GM23338 (cell line): ENCODE results near the gene NRIP3. TPM values are rescaled to one million over a fixed set of nuclear protein-coding genes. Genes with fewer than 3 reads are reported as not detected.

Experiments
- ATAC-seq: fragments of 200-7000 bp; cut with Tn5 transposase; 3 replicates; pipeline ENCODE4 v1.9.1; 2020
- DNase-seq: peaks from one replicate; pipeline ENCODE4 v3.0.0-alpha.2; 2015; ENCODE audit warnings: low spot score
- H2AFZ ChIP-seq: fragments of 200-600 bp; sonication (generic); 2 replicates; pipeline ENCODE4 v1.8.0; 2016; ENCODE audit warnings: antibody characterized with exemption, mild to moderate bottlenecking, moderate library complexity
- H3F3A ChIP-seq: fragments of 200-600 bp; sonication (generic); replicated peaks from 2 replicates; pipeline ENCODE4 v1.8.0; 2017; ENCODE audit warnings: antibody characterized with exemption, mixed run types, low read depth
- H3K27ac ChIP-seq: fragments of 200-600 bp; sonication (generic); 2 replicates; pipeline ENCODE4 v1.6.1; 2016; ENCODE audit warnings: low read depth
- H3K27me3 ChIP-seq: fragments of 200-600 bp; sonication (generic); 2 replicates; pipeline ENCODE4 v1.8.0; 2016; ENCODE audit warnings: mild to moderate bottlenecking, mixed run types, moderate library complexity; ENCODE audit not compliant: insufficient read depth
- H3K36me3 ChIP-seq: fragments of 200-600 bp; sonication (generic); 2 replicates; pipeline ENCODE4 v1.8.0; 2016; ENCODE audit warnings: mild to moderate bottlenecking; ENCODE audit not compliant: insufficient read depth
- H3K4me1 ChIP-seq: fragments of 200-600 bp; sonication (generic); 2 replicates; pipeline ENCODE4 v1.8.0; 2016; ENCODE audit warnings: mild to moderate bottlenecking, moderate library complexity; ENCODE audit not compliant: insufficient read depth
- H3K4me2 ChIP-seq: fragments of 200-600 bp; sonication (generic); 2 replicates; pipeline ENCODE4 v1.7.1; 2017; ENCODE audit warnings: mixed run types
- H3K4me3 ChIP-seq: fragments of 200-600 bp; sonication (generic); 2 replicates; pipeline ENCODE4 v1.6.1; 2016; ENCODE audit warnings: mixed run types
- H3K79me2 ChIP-seq: fragments of 200-600 bp; sonication (generic); replicated peaks from 2 replicates; pipeline ENCODE4 v1.8.0; 2017; ENCODE audit warnings: mild to moderate bottlenecking; ENCODE audit not compliant: insufficient read depth
- H3K9me2 ChIP-seq: fragments of 200-600 bp; sonication (generic); 2 replicates; pipeline ENCODE4 v1.8.0; 2017; ENCODE audit not compliant: insufficient read depth
- H4K20me1 ChIP-seq: fragments of 200-600 bp; sonication (generic); replicated peaks from 2 replicates; pipeline ENCODE4 v1.8.0; 2017; ENCODE audit warnings: mild to moderate bottlenecking; ENCODE audit not compliant: insufficient read depth
- H3K27ac Mint-ChIP-seq: 2 replicates; pipeline ENCODE4 v1.8.0; 2020; ENCODE audit warnings: inconsistent platforms, mild to moderate bottlenecking, moderate library complexity, mixed read lengths
- H3K27me3 Mint-ChIP-seq: 3 replicates; pipeline ENCODE4 v1.8.0; 2022; ENCODE audit warnings: low read depth, mild to moderate bottlenecking, moderate library complexity, mixed read lengths, inconsistent platforms; ENCODE audit not compliant: insufficient read depth, poor library complexity
- H3K36me3 Mint-ChIP-seq: 3 replicates; pipeline ENCODE4 v1.8.0; 2021; ENCODE audit warnings: low read depth, mild to moderate bottlenecking, inconsistent platforms, moderate library complexity, mixed read lengths
- H3K4me1 Mint-ChIP-seq: 3 replicates; pipeline ENCODE4 v1.8.0; 2020; ENCODE audit warnings: mild to moderate bottlenecking, inconsistent platforms, mixed read lengths
- H3K4me3 Mint-ChIP-seq: 3 replicates; pipeline ENCODE4 v1.8.0; 2021; ENCODE audit warnings: moderate library complexity, mild to moderate bottlenecking, inconsistent platforms, mixed read lengths
- H3K9me3 Mint-ChIP-seq: 3 replicates; pipeline ENCODE4 v1.8.0; 2020; ENCODE audit warnings: moderate library complexity, mild to moderate bottlenecking, inconsistent platforms, mixed read lengths
- CREB1 ChIP-seq: fragments of 250-450 bp; sonication (Bioruptor Pico); IDR thresholded peaks from 2 replicates; pipeline ENCODE4 v1.5.0; 2020; ENCODE audit warnings: low read depth, mild to moderate bottlenecking, moderate library complexity
- CTCF ChIP-seq, 2 experiments: fragments of 200-600 bp in 1 of 2; sonication (generic) in 1 of 2; conservative IDR thresholded peaks; 2 replicates each; pipeline versions ENCODE4 v1.5.1 to v1.6.1; 2016 to 2017; ENCODE audit warnings: antibody characterized with exemption in 2 of 2, low read depth in 2 of 2, mild to moderate bottlenecking in 2 of 2, moderate library complexity in 1 of 2
- ETS1 ChIP-seq: IDR thresholded peaks from 2 replicates; pipeline ENCODE4 v1.6.1; 2016; ENCODE audit warnings: antibody characterized with exemption
- EZH2 ChIP-seq: fragments of 200-600 bp; sonication (generic); IDR thresholded peaks from one replicate; pipeline ENCODE4 v1.8.0; 2017; ENCODE audit warnings: antibody characterized with exemption, mild to moderate bottlenecking, low read depth; ENCODE audit not compliant: unreplicated experiment
- EZH2phosphoT487 ChIP-seq: fragments of 200-600 bp; sonication (generic); IDR thresholded peaks from one replicate; pipeline ENCODE4 v1.8.1; 2018; ENCODE audit warnings: antibody characterized with exemption; ENCODE audit not compliant: unreplicated experiment
- JUNB ChIP-seq: IDR thresholded peaks from one replicate; pipeline ENCODE4 v1.6.1; 2016; ENCODE audit warnings: antibody characterized with exemption; ENCODE audit not compliant: unreplicated experiment
- NANOG ChIP-seq: IDR thresholded peaks from 2 replicates; pipeline ENCODE4 v1.6.1; 2016; ENCODE audit warnings: antibody characterized with exemption, borderline replicate concordance
- POLR2AphosphoS5 ChIP-seq: IDR thresholded peaks from 2 replicates; pipeline ENCODE4 v1.6.1; 2016; ENCODE audit warnings: antibody characterized with exemption, low read depth
- STAT1 ChIP-seq: IDR thresholded peaks from one replicate; pipeline ENCODE4 v1.6.1; 2016; ENCODE audit warnings: antibody characterized with exemption; ENCODE audit not compliant: unreplicated experiment
- ZNF114 ChIP-seq: fragments of 250-450 bp; sonication (Bioruptor Pico); IDR thresholded peaks from 2 replicates; pipeline ENCODE4 v1.5.0; 2020; ENCODE audit warnings: mild to moderate bottlenecking, moderate library complexity
- ZNF331 ChIP-seq: fragments of 250-450 bp; sonication (Bioruptor Pico); IDR thresholded peaks from 2 replicates; pipeline ENCODE4 v1.5.0; 2020; ENCODE audit warnings: low read depth, mild to moderate bottlenecking, moderate library complexity
- ZNF462 ChIP-seq: fragments of 250-450 bp; sonication (Bioruptor Pico); IDR thresholded peaks from 2 replicates; pipeline ENCODE4 v1.5.0; 2020; ENCODE audit warnings: mild to moderate bottlenecking, moderate library complexity
- polyA plus RNA-seq: library from polyadenylated mRNA; unstranded; fragments of >200 nt; fragmentation: Nextera tagmentation; extraction: Ambion mirVana; gene quantifications from 2 replicates; pipeline ENCODE4 v1.2.1, GENCODE V29; 2016
- total RNA-seq: library from RNA; depleted of rRNA; stranded (reverse); fragments of >200 nt; shearing (Covaris generic); gene quantifications from 2 replicates; pipeline ENCODE4 v1.2.3, GENCODE V29; 2014
- TF ChIP-seq, protein P1 (sequence below): IDR thresholded peaks from one replicate; pipeline ENCODE4 v1.6.1; 2018; ENCODE audit warnings: antibody characterized with exemption; ENCODE audit not compliant: unreplicated experiment

Gene NRIP3
- total and polyA plus RNA-seq, 2 experiments from 2014 or later: 3.0 to 7.9 TPM

DNA sequence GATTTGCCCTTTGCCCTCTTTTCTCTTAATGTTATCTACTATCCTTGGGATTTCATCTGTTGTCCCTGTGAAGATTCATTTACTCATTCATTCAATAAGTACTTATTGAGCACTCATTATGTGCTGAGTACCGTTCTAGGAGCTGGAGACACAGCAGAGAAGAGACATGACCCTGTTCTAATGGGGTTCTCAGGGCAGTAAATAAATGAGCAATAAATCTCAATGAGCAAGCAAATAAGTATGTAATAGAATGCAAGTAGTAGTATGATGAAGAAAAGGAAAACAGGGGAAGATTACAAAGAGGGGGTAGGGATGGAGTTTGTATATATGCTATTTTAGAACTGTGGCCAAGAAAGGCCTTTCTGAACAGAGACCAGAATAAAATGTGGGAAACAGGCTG lies 34.2 kb upstream of the NRIP3 start:
- Mint-ChIP-seq H3K4me3 (no peak overlapping the region), H3K27me3 (no peaks in the 10 kb centered on the region), H3K4me1 (peaks cover 17% of the 10 kb centered on the region), H3K36me3 (no peaks in the 10 kb centered on the region), H3K27ac (no peak overlapping the region), H3K9me3 (no peaks in the 10 kb centered on the region)
- Histone ChIP-seq H3F3A (no peaks in the 10 kb centered on the region), H3K4me2 (no peak overlapping the region), H2AFZ (no peak overlapping the region), H3K27me3 (no peaks in the 10 kb centered on the region), H4K20me1 (no peaks in the 10 kb centered on the region), H3K9me2 (no peaks in the 10 kb centered on the region), H3K4me1 (peaks cover 11% of the 10 kb centered on the region; the same call in 1 of the 2 replicates), H3K27ac (no peak overlapping the region), H3K36me3 (no peaks in the 10 kb centered on the region), H3K79me2 (no peaks in the 10 kb centered on the region), H3K4me3 (no peak overlapping the region)
- DNase-seq: no peak
- ATAC-seq: no peak
- TF ChIP-seq, protein P1, sequence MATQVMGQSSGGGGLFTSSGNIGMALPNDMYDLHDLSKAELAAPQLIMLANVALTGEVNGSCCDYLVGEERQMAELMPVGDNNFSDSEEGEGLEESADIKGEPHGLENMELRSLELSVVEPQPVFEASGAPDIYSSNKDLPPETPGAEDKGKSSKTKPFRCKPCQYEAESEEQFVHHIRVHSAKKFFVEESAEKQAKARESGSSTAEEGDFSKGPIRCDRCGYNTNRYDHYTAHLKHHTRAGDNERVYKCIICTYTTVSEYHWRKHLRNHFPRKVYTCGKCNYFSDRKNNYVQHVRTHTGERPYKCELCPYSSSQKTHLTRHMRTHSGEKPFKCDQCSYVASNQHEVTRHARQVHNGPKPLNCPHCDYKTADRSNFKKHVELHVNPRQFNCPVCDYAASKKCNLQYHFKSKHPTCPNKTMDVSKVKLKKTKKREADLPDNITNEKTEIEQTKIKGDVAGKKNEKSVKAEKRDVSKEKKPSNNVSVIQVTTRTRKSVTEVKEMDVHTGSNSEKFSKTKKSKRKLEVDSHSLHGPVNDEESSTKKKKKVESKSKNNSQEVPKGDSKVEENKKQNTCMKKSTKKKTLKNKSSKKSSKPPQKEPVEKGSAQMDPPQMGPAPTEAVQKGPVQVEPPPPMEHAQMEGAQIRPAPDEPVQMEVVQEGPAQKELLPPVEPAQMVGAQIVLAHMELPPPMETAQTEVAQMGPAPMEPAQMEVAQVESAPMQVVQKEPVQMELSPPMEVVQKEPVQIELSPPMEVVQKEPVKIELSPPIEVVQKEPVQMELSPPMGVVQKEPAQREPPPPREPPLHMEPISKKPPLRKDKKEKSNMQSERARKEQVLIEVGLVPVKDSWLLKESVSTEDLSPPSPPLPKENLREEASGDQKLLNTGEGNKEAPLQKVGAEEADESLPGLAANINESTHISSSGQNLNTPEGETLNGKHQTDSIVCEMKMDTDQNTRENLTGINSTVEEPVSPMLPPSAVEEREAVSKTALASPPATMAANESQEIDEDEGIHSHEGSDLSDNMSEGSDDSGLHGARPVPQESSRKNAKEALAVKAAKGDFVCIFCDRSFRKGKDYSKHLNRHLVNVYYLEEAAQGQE: no peak
- TF ChIP-seq ETS1 (no peak), NANOG (no peak), ZNF331 (CRISPR knock-in tag) (no peak), ZNF462 (CRISPR knock-in tag) (no peak), CTCF (conservative IDR thresholded peaks at IDR 0.05; ENCODE audit: low read depth in 2 of 2) (no peak), STAT1 (no peak), POLR2AphosphoS5 (no peak), ZNF114 (CRISPR knock-in tag) (no peak), JUNB (no peak), CREB1 (CRISPR knock-in tag) (no peak), EZH2 (no peak), EZH2phosphoT487 (no peak)
